Spinal cord (tissue), 10 donors: ENCODE data around the gene ADGRF4. TPM values are rescaled to one million over a fixed set of nuclear protein-coding genes. Genes with fewer than 3 reads are reported as not detected.
"Not testable (repeated sequence)": the region's sequence is repeated elsewhere in the genome, so short reads cannot be mapped to it uniquely, and the experiment has no call there.

Experiments
- DNase-seq, 6 donors: peaks; one replicate each; pipeline versions ENCODE4 v3.0.0 to v3.0.0-alpha.2; 2013 to 2015; ENCODE audit warnings: low spot score in 6 of 6, low read depth in 4 of 6
- H3K27ac ChIP-seq: one replicate; pipeline ENCODE4 v1.5.1; 2013; ENCODE audit warnings: low read depth, low read length, control low read depth
- H3K27me3 ChIP-seq: one replicate; pipeline ENCODE4 v1.6.1; 2013; ENCODE audit warnings: low read length; ENCODE audit not compliant: control insufficient read depth, insufficient read depth
- H3K36me3 ChIP-seq: one replicate; pipeline ENCODE4 v1.6.1; 2013; ENCODE audit warnings: low read length; ENCODE audit not compliant: control insufficient read depth, insufficient read depth
- H3K4me1 ChIP-seq: one replicate; pipeline ENCODE4 v1.6.1; 2013; ENCODE audit warnings: low read length; ENCODE audit not compliant: control insufficient read depth, insufficient read depth
- H3K4me3 ChIP-seq: one replicate; pipeline ENCODE4 v1.5.1; 2013; ENCODE audit warnings: low read depth, low read length, control low read depth
- H3K9me3 ChIP-seq: one replicate; pipeline ENCODE4 v1.6.1; 2013; ENCODE audit warnings: low read length; ENCODE audit not compliant: control insufficient read depth, insufficient read depth
- WGBS: methylation state at CpG from one replicate; pipeline ENCODE4 v1.1.5; 2013; ENCODE audit warnings: missing lambda C conversion rate; ENCODE audit not compliant: insufficient coverage; 5-methylcytosine and 5-hydroxymethylcytosine counted together
- polyA plus RNA-seq, 2 donors: library from polyadenylated mRNA; unstranded; fragments of 120-200 nt; gene quantifications; one replicate each; pipeline ENCODE4 v1.2.1, GENCODE V29; 2013; ENCODE audit not compliant: insufficient read length in 2 of 2
- total RNA-seq, 2 donors: library from RNA; depleted of rRNA in 1 of 2; stranded (reverse); fragments of 120-200 nt in 1 of 2; fragments of >200 nt in 1 of 2; gene quantifications; one replicate each; pipeline versions ENCODE4 v1.2.3 to v1.2.4, GENCODE V29; 2013 to 2014
- donor health status: healthy.

Gene ADGRF4
- total and polyA plus RNA-seq, 4 donors, result not detected

GRCh38 chr6:47729019-47729418, 30.6 kb downstream of the ADGRF4 start:
- Histone ChIP-seq H3K27me3 (no peaks in the 10 kb centered on the region), H3K9me3 (no peaks in the 10 kb centered on the region), H3K36me3 (no peaks in the 10 kb centered on the region), H3K27ac (no peak overlapping the region), H3K4me3 (no peak overlapping the region), H3K4me1 (no peaks in the 10 kb centered on the region)
- no CpG with 5 or more reads among the region's 2 CpGs for WGBS
- no peak for DNase-seq

- 86% methylated on average over 1 of the region's 1 CpG for WGBS
- no peak for DNase-seq
- Histone ChIP-seq H3K4me1 (no peaks in the 10 kb centered on the region), H3K4me3 (no peak overlapping the region), H3K9me3 (no peaks in the 10 kb centered on the region), H3K27me3 (no peaks in the 10 kb centered on the region), H3K27ac (no peak overlapping the region), H3K36me3 (no peaks in the 10 kb centered on the region)
Observed at GRCh38 chr6:47729457-47729856, 31.1 kb downstream of the ADGRF4 start.

GRCh38 chr6:47733879-47734558, 35.6 kb downstream of the ADGRF4 start:
- WGBS, result no CpG with 5 or more reads among the region's 2 CpGs
- no peak overlapping the region for H3K27ac ChIP-seq

GRCh38 chr6:47734831-47735481, 36.6 kb downstream of the ADGRF4 start:
- no peaks in the 10 kb centered on the region for H3K36me3 ChIP-seq
- H3K27me3 ChIP-seq, result no peaks in the 10 kb centered on the region
- no peak overlapping the region for H3K27ac ChIP-seq
- no peak for DNase-seq
- H3K4me3 ChIP-seq, result no peak overlapping the region
- no peaks in the 10 kb centered on the region for H3K9me3 ChIP-seq
- H3K4me1 ChIP-seq, result no peaks in the 10 kb centered on the region
- no CpG with 5 or more reads among the region's 4 CpGs for WGBS

More at GRCh38 chr6:47733879-47734558, 35.6 kb downstream of the ADGRF4 start:
- Histone ChIP-seq H3K27me3 (no peaks in the 10 kb centered on the region), H3K4me1 (no peaks in the 10 kb centered on the region), H3K36me3 (no peaks in the 10 kb centered on the region), H3K9me3 (no peaks in the 10 kb centered on the region), H3K4me3 (no peak overlapping the region)
- DNase-seq, result no peak

- H3K4me1 ChIP-seq, result no peaks in the 10 kb centered on the region
- WGBS, result 75% methylated on average over 4 of the region's 7 CpGs
- H3K36me3 ChIP-seq, result no peaks in the 10 kb centered on the region
- H3K27me3 ChIP-seq, result no peaks in the 10 kb centered on the region
- no peak overlapping the region for H3K27ac ChIP-seq
- H3K9me3 ChIP-seq, result no peaks in the 10 kb centered on the region
- no peak overlapping the region for H3K4me3 ChIP-seq
- DNase-seq, result no peak
Observed at GRCh38 chr6:47736083-47736700, 37.8 kb downstream of the ADGRF4 start.

- DNase-seq, result peak in 1 of 6 donors; percentile 15
- WGBS, result 71% methylated on average over 2 of the region's 2 CpGs
Observed at GRCh38 chr6:47737406-47737805, 39.0 kb downstream of the ADGRF4 start.

GRCh38 chr6:47740714-47741113, 42.3 kb downstream of the ADGRF4 start:
- WGBS, result no CpG with 5 or more reads among the region's 1 CpG

More at GRCh38 chr6:47737406-47737805, 39.0 kb downstream of the ADGRF4 start:
- Histone ChIP-seq H3K9me3 (no peaks in the 10 kb centered on the region), H3K27me3 (no peaks in the 10 kb centered on the region), H3K4me1 (no peaks in the 10 kb centered on the region), H3K36me3 (no peaks in the 10 kb centered on the region), H3K4me3 (no peak overlapping the region), H3K27ac (no peak overlapping the region)

GRCh38 chr6:47741807-47742206, 43.4 kb downstream of the ADGRF4 start:
- H3K4me1 ChIP-seq, result no peaks in the 10 kb centered on the region
- H3K9me3 ChIP-seq, result peaks cover 1% of the 10 kb centered on the region
- H3K4me3 ChIP-seq, result no peak overlapping the region
- 72% methylated on average over 2 of the region's 2 CpGs for WGBS
- DNase-seq, result no peak
- no peaks in the 10 kb centered on the region for H3K27me3 ChIP-seq
- H3K27ac ChIP-seq, result no peak overlapping the region
- no peaks in the 10 kb centered on the region for H3K36me3 ChIP-seq

More at GRCh38 chr6:47740714-47741113, 42.3 kb downstream of the ADGRF4 start:
- no peak for DNase-seq
- Histone ChIP-seq H3K9me3 (peaks cover 1% of the 10 kb centered on the region), H3K36me3 (no peaks in the 10 kb centered on the region), H3K27me3 (no peaks in the 10 kb centered on the region), H3K27ac (no peak overlapping the region), H3K4me1 (no peaks in the 10 kb centered on the region), H3K4me3 (no peak overlapping the region)

GRCh38 chr6:47743744-47744143, 45.4 kb downstream of the ADGRF4 start:
- DNase-seq, result no peak
- no peaks in the 10 kb centered on the region for H3K27me3 ChIP-seq
- H3K27ac ChIP-seq, result no peak overlapping the region
- H3K4me3 ChIP-seq, result no peak overlapping the region
- no peaks in the 10 kb centered on the region for H3K36me3 ChIP-seq
- H3K4me1 ChIP-seq, result no peaks in the 10 kb centered on the region
- H3K9me3 ChIP-seq, result peaks cover 1% of the 10 kb centered on the region

- DNase-seq, H3K9me3 ChIP-seq, H3K36me3 ChIP-seq, H3K4me3 ChIP-seq, H3K4me1 ChIP-seq, H3K27ac ChIP-seq, H3K27me3 ChIP-seq: not testable (repeated sequence)
- no CpG with 5 or more reads among the region's 3 CpGs for WGBS
Observed at GRCh38 chr6:47745269-47745668, 46.9 kb downstream of the ADGRF4 start.
